Measurements from ENCODE around the gene APH1A. TPM values are rescaled to one million over a fixed set of nuclear protein-coding genes. Genes with fewer than 3 reads are reported as not detected.
"Not testable (repeated sequence)": the region's sequence is repeated elsewhere in the genome, so short reads cannot be mapped to it uniquely, and the experiment has no call there.

Gene APH1A
- total RNA-seq, 1 donor from 2014 or later = 94.2 TPM

- Mint-ChIP-seq H3K36me3 (ENCODE audit: unreplicated experiment) (no peaks in the 10 kb centered on the region), H3K27me3 (ENCODE audit: unreplicated experiment) (peaks cover 5% of the 10 kb centered on the region), H3K27ac (ENCODE audit: unreplicated experiment) (peak overlapping the region; percentile 54), H3K4me3 (ENCODE audit: unreplicated experiment) (peak overlapping the region; percentile 97), H3K4me1 (ENCODE audit: low read depth, unreplicated experiment) (peaks cover 8% of the 10 kb centered on the region), H3K9me3 (ENCODE audit: unreplicated experiment) (no peaks in the 10 kb centered on the region)
- no peak for TF ChIP-seq CTCF (IDR thresholded peaks at IDR 0.05; ENCODE audit: partially characterized antibody, unreplicated experiment)
- DNase-seq = no peak
Measured at GRCh38 chr1:150233359-150234308, 35.2 kb downstream of the APH1A start.

GRCh38 chr1:150232921-150233320, 35.9 kb downstream of the APH1A start:
- not testable (repeated sequence) for H3K9me3 Mint-ChIP-seq (ENCODE audit: unreplicated experiment); H3K4me1 Mint-ChIP-seq (ENCODE audit: low read depth, unreplicated experiment); H3K36me3 Mint-ChIP-seq (ENCODE audit: unreplicated experiment); H3K27ac Mint-ChIP-seq (ENCODE audit: unreplicated experiment); H3K4me3 Mint-ChIP-seq (ENCODE audit: unreplicated experiment); DNase-seq; H3K27me3 Mint-ChIP-seq (ENCODE audit: unreplicated experiment)

GRCh38 chr1:150228246-150228645, 40.6 kb downstream of the APH1A start:
- not testable (repeated sequence) for H3K4me3 Mint-ChIP-seq (ENCODE audit: unreplicated experiment); H3K9me3 Mint-ChIP-seq (ENCODE audit: unreplicated experiment); H3K27ac Mint-ChIP-seq (ENCODE audit: unreplicated experiment); H3K4me1 Mint-ChIP-seq (ENCODE audit: low read depth, unreplicated experiment); H3K27me3 Mint-ChIP-seq (ENCODE audit: unreplicated experiment); H3K36me3 Mint-ChIP-seq (ENCODE audit: unreplicated experiment); DNase-seq

- H3K36me3 Mint-ChIP-seq (ENCODE audit: unreplicated experiment) = no peaks in the 10 kb centered on the region
- no peak for TF ChIP-seq CTCF (IDR thresholded peaks at IDR 0.05; ENCODE audit: partially characterized antibody, unreplicated experiment)
Measured at GRCh38 chr1:150227228-150227627, 41.6 kb downstream of the APH1A start.

GRCh38 chr1:150226486-150226885, 42.3 kb downstream of the APH1A start:
- Mint-ChIP-seq H3K9me3 (ENCODE audit: unreplicated experiment) (no peaks in the 10 kb centered on the region), H3K36me3 (ENCODE audit: unreplicated experiment) (no peaks in the 10 kb centered on the region), H3K27me3 (ENCODE audit: unreplicated experiment) (peaks cover 2% of the 10 kb centered on the region), H3K4me1 (ENCODE audit: low read depth, unreplicated experiment) (no peaks in the 10 kb centered on the region), H3K27ac (ENCODE audit: unreplicated experiment) (no peak overlapping the region), H3K4me3 (ENCODE audit: unreplicated experiment) (no peak overlapping the region)
- TF ChIP-seq CTCF (IDR thresholded peaks at IDR 0.05; ENCODE audit: partially characterized antibody, unreplicated experiment) = no peak
- no peak for DNase-seq

More at GRCh38 chr1:150227228-150227627, 41.6 kb downstream of the APH1A start:
- H3K9me3 Mint-ChIP-seq (ENCODE audit: unreplicated experiment) = no peaks in the 10 kb centered on the region
- peaks cover 2% of the 10 kb centered on the region for H3K27me3 Mint-ChIP-seq (ENCODE audit: unreplicated experiment)
- H3K4me3 Mint-ChIP-seq (ENCODE audit: unreplicated experiment) = no peak overlapping the region
- no peaks in the 10 kb centered on the region for H3K4me1 Mint-ChIP-seq (ENCODE audit: low read depth, unreplicated experiment)
- no peak for DNase-seq
- H3K27ac Mint-ChIP-seq (ENCODE audit: unreplicated experiment) = no peak overlapping the region

GRCh38 chr1:150225546-150225945, 43.3 kb downstream of the APH1A start:
- no peaks in the 10 kb centered on the region for H3K9me3 Mint-ChIP-seq (ENCODE audit: unreplicated experiment)
- no peaks in the 10 kb centered on the region for H3K4me1 Mint-ChIP-seq (ENCODE audit: low read depth, unreplicated experiment)
- DNase-seq = no peak
- TF ChIP-seq CTCF (IDR thresholded peaks at IDR 0.05; ENCODE audit: partially characterized antibody, unreplicated experiment) = no peak
- peaks cover 2% of the 10 kb centered on the region for H3K27me3 Mint-ChIP-seq (ENCODE audit: unreplicated experiment)
- H3K4me3 Mint-ChIP-seq (ENCODE audit: unreplicated experiment) = no peak overlapping the region
- H3K27ac Mint-ChIP-seq (ENCODE audit: unreplicated experiment) = no peak overlapping the region
- H3K36me3 Mint-ChIP-seq (ENCODE audit: unreplicated experiment) = no peaks in the 10 kb centered on the region

All from glutamatergic neuron (in vitro differentiated cells).